Measurements from ENCODE around the gene SVOP. TPM values are rescaled to one million over a fixed set of nuclear protein-coding genes. Genes with fewer than 3 reads are reported as not detected.
A peak's percentile ranks its signal among the peaks of the same experiment; 100 is the strongest.

The SVOP gene
- total and polyA plus RNA-seq, 4 donors = 0.10 TPM; not detected in 3

DNA sequence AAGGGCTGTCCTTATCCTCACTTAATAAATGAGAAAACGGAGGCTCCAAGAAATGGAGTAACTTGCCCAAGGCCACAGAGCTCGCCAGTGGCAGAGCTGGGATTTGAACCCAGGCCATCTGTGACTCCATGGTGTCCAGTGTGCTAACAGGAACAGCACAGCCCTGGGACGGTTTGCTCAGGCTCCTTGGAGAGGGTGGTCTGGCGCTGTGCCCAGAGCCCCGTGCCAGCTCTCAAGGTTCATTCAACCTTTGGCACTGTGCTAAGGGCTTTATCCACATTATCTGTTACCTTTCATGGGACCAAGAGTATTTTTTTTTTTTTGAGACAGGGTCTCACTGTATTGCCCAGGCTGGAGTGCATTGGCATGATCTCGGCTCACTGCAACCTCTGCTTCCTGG is 132.8 kb downstream of the SVOP start:
- TF ChIP-seq FOXA1 (IDR thresholded peaks at IDR 0.05) (no peak), RXRA (IDR thresholded peaks at IDR 0.05) (peak; percentile 87 to 88), RAD21 (IDR thresholded peaks at IDR 0.05) (peak in 1 of 2 donors; percentile 35), SP1 (IDR thresholded peaks at IDR 0.05) (peak; percentile 29), YY1 (IDR thresholded peaks at IDR 0.05) (peak; percentile 3), GABPA (IDR thresholded peaks at IDR 0.05 in 1 of 2, conservative IDR thresholded peaks at IDR 0.05 in 1 of 2) (no peak), HNF4G (IDR thresholded peaks at IDR 0.05) (no peak), JUND (IDR thresholded peaks at IDR 0.05) (peak in 1 of 2 donors; percentile 20), NR2F2 (IDR thresholded peaks at IDR 0.05) (no peak), FOXA2 (IDR thresholded peaks at IDR 0.05) (no peak), HNF4A (conservative IDR thresholded peaks at IDR 0.05) (peak; percentile 53 to 63)
- TF ChIP-seq, protein P1, sequence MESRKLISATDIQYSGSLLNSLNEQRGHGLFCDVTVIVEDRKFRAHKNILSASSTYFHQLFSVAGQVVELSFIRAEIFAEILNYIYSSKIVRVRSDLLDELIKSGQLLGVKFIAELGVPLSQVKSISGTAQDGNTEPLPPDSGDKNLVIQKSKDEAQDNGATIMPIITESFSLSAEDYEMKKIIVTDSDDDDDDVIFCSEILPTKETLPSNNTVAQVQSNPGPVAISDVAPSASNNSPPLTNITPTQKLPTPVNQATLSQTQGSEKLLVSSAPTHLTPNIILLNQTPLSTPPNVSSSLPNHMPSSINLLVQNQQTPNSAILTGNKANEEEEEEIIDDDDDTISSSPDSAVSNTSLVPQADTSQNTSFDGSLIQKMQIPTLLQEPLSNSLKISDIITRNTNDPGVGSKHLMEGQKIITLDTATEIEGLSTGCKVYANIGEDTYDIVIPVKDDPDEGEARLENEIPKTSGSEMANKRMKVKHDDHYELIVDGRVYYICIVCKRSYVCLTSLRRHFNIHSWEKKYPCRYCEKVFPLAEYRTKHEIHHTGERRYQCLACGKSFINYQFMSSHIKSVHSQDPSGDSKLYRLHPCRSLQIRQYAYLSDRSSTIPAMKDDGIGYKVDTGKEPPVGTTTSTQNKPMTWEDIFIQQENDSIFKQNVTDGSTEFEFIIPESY (IDR thresholded peaks at IDR 0.05) = no peak
- TF ChIP-seq, protein P2, sequence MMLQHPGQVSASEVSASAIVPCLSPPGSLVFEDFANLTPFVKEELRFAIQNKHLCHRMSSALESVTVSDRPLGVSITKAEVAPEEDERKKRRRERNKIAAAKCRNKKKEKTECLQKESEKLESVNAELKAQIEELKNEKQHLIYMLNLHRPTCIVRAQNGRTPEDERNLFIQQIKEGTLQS (IDR thresholded peaks at IDR 0.05) = no peak
- TF ChIP-seq, protein P3, sequence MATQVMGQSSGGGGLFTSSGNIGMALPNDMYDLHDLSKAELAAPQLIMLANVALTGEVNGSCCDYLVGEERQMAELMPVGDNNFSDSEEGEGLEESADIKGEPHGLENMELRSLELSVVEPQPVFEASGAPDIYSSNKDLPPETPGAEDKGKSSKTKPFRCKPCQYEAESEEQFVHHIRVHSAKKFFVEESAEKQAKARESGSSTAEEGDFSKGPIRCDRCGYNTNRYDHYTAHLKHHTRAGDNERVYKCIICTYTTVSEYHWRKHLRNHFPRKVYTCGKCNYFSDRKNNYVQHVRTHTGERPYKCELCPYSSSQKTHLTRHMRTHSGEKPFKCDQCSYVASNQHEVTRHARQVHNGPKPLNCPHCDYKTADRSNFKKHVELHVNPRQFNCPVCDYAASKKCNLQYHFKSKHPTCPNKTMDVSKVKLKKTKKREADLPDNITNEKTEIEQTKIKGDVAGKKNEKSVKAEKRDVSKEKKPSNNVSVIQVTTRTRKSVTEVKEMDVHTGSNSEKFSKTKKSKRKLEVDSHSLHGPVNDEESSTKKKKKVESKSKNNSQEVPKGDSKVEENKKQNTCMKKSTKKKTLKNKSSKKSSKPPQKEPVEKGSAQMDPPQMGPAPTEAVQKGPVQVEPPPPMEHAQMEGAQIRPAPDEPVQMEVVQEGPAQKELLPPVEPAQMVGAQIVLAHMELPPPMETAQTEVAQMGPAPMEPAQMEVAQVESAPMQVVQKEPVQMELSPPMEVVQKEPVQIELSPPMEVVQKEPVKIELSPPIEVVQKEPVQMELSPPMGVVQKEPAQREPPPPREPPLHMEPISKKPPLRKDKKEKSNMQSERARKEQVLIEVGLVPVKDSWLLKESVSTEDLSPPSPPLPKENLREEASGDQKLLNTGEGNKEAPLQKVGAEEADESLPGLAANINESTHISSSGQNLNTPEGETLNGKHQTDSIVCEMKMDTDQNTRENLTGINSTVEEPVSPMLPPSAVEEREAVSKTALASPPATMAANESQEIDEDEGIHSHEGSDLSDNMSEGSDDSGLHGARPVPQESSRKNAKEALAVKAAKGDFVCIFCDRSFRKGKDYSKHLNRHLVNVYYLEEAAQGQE (IDR thresholded peaks at IDR 0.05) = no peak
- TF ChIP-seq, protein P4, sequence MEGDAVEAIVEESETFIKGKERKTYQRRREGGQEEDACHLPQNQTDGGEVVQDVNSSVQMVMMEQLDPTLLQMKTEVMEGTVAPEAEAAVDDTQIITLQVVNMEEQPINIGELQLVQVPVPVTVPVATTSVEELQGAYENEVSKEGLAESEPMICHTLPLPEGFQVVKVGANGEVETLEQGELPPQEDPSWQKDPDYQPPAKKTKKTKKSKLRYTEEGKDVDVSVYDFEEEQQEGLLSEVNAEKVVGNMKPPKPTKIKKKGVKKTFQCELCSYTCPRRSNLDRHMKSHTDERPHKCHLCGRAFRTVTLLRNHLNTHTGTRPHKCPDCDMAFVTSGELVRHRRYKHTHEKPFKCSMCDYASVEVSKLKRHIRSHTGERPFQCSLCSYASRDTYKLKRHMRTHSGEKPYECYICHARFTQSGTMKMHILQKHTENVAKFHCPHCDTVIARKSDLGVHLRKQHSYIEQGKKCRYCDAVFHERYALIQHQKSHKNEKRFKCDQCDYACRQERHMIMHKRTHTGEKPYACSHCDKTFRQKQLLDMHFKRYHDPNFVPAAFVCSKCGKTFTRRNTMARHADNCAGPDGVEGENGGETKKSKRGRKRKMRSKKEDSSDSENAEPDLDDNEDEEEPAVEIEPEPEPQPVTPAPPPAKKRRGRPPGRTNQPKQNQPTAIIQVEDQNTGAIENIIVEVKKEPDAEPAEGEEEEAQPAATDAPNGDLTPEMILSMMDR (IDR thresholded peaks at IDR 0.05; ENCODE audit: low read depth, low read length, missing input control) = no peak
- TF ChIP-seq, protein P5, sequence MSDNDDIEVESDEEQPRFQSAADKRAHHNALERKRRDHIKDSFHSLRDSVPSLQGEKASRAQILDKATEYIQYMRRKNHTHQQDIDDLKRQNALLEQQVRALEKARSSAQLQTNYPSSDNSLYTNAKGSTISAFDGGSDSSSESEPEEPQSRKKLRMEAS (IDR thresholded peaks at IDR 0.05) = peak; percentile 21
- WGBS = 31% methylated on average over 6 of the region's 6 CpGs

More for the DNA sequence above, 132.8 kb downstream of the SVOP start:
- no peak for DNase-seq (ENCODE audit: low spot score)
- H3K9me3 ChIP-seq (ENCODE audit: control insufficient read depth in 4 of 4, low read length in 3 of 4) = peaks cover 0 to 4% (median 2%) of the 10 kb centered on the region in 4 donors
- H3K27ac ChIP-seq (ENCODE audit: low read depth in 1 of 2, low read length in 2 of 2) = peak overlapping the region; percentile 70 to 74
- H3K4me1 ChIP-seq (ENCODE audit: control insufficient read depth in 4 of 4, insufficient read depth in 4 of 4, low read length in 3 of 4) = peaks cover 2 to 50% (median 37%) of the 10 kb centered on the region in 4 donors
- H3K27me3 ChIP-seq (ENCODE audit: control insufficient read depth in 4 of 4, insufficient read depth in 4 of 4, low read length in 3 of 4) = no peaks in the 10 kb centered on the region
- no peak overlapping the region for H3K9ac ChIP-seq (ENCODE audit: low read depth in 1 of 2, low read length in 2 of 2)
- no peak overlapping the region for H3K4me3 ChIP-seq (ENCODE audit: low read depth in 1 of 3, low read length in 3 of 3)
- peaks cover 0 to 21% (median 13%) of the 10 kb centered on the region in 4 donors for H3K36me3 ChIP-seq (ENCODE audit: control insufficient read depth in 4 of 4, insufficient read depth in 3 of 4, low read depth in 1 of 4, low read length in 3 of 4)
